ENCODE data around the gene PCCA.

- no peak for TF ChIP-seq CTCF (IDR thresholded peaks at IDR 0.05)
- no peak for TF ChIP-seq EZH2 (IDR thresholded peaks at IDR 0.05; ENCODE audit: borderline replicate concordance, insufficient read depth, low read depth, low read length, poor library complexity, severe bottlenecking)
These were observed 17.1 kb downstream of the PCCA start for GRCh38 chr13:100106005-100106404.
